GM18508 (cell line): ENCODE measurements around the gene ACOXL.

Experiments
- ATAC-seq: cut with Tn5 transposase; IDR thresholded peaks from one replicate; pipeline ENCODE4 v1.9.1; 2021; ENCODE audit warnings: moderate number of reproducible peaks; ENCODE audit not compliant: insufficient read depth, unreplicated experiment

Gene ACOXL

DNA sequence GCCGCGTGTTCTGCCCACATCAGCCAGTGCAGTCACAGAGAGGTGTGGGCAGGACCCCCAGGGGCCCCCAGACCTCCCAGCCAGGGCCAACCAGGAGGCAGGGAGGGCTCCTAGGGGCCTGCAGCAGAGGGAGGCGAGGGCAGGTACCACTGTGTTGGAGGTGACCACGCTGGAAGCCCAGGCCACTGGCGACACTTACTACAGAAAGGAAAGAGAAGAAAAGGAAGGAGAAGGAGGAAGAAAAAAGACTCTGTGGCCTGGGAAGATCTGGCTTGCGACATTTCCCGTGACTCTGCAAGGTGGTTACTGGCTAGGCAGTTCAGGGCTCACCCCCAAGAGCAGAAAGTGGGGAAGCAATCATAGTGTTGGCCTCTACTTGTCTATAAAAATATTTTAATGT, 290.3 kb downstream of the ACOXL start:
- ATAC-seq = no peak

DNA sequence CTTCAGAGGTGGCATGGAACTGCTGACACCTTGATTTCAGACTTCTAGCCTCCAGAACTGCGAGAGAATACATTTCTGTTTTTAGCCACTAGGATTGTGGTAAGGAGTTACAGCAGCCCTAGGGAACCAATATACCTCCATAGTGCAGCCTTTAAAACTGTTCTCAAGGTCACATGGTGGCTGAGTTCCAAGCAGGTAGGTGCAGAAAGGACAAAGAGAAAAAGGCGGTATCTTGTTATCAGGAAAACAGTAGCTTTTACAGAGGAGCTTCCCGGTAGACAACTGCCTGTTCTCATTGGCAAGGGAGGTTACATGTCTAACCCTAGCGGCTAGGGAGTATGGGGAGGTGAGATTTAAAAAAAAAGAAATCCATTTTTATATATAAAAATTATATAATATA, 292.1 kb downstream of the ACOXL start:
- no peak for ATAC-seq

DNA sequence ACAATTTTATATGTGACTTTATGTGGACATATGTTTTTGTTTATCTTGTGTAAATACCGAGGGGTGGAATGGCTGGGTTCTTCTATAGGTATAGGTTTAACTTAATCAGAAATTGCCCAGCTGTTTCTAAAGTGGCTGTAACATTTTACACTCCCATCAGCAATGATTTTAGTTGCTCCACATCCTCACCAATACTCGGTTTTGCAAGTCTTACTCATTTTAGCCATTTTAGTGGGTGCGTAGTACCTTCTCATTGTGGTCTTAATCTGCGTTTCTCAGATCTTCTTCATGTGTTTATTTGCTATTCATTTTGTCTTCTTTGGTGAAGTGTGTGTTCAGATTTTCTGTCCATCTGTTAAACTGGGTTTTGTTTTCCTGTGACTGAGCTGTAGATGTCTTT, 292.9 kb downstream of the ACOXL start:
- no peak for ATAC-seq

DNA sequence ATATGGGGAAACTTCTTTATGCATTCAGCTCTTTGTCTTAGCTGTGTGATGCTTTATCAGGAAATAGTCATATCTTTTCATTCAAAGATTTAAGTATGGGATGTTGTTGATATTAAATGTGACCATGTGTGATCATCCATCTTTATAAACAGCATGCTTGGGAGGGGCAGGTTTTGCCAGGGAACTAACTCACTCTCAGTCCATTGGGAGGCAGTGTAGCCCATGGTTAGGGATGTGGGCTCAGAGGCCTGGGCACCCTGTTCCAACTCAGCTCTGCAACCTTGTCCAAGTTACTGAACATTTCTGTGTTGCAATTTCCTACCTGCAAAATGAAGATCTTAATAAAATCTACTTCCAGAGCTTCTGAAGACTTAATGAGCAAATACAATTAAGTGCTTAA, 296.3 kb downstream of the ACOXL start:
- no peak for ATAC-seq

DNA sequence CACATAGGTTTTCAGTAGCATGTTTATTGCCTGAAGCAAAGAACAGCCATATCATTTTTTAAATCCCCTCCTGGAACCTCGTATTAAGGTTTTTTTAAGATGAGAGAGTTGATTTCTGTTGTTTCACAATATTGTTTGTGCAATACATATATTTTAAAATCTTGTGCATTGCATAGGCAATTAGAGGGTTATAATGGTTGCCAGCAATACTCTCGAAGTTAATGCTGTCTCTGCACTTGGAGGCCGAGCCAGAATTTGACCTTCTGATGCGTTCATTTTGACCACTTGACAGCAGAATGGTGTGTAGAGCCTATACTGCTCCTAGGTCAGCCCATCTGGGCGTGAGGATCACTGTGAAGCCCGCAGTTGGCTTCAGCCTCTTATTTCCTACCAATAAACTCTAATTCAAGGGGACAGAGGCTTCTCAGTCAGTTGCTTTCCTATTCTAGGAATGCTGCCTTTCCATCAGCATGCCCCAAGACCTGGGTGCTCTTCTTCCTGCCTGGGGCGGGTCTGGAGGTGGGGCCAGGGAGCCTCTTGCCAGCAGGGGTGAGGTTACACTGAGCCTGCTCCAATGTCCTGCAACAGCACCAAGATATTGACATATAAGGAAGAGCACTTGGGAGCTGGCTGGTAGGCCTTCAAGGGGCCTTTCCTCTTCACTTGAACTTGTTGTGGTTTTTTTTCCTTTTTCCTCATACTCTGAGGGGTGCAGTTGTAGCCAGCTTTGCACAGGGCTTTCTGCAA, 297.0 kb downstream of the ACOXL start:
- no peak for ATAC-seq

DNA sequence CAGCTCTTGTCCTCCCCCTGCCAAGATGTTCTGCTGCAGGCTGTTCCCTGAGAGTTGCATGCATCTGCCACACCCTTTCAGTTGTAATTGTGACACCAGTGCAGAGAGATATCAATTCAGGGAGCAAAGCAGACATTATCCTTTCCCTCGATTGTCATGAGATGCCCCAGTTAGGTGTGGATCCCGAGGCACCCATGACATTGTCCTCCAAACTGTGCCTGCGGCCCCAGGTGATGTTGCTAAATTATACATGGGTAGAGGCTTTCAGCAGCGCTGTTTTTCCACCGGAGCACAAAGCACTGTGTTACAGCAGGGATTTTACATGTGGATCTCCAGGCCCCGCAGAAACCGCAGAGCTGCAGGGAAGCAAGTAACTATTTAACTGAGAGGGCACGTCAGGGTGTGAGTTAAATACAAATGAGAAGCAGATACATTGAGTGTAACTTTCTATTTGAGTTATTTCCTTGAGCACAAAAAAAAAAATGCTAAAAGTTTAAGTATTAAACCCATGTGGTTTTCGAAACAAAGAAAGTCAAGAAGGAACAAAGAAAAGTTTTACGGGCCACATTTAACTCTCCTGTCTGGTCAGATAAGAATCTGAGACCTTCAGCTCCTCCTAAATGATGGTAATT, 298.0 kb downstream of the ACOXL start:
- ATAC-seq = peak; percentile 74

DNA sequence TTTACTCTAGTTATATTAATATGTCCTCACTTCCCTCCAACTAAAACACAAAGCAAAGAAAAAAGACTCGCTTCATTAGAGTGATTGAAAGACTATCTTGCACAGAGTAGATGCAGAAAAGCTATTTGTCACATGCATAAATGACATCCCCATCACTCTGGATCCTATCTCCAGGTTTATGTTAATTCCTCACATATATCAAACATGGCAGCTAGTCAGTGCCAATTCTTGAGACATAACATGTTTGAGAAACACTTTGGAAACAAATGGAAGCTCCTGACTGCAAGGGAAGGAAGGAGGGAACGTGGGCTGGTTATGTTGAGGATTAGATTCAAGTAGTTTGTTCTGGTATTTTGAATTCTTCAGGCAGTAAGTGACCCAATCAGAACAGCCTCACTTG, 298.6 kb downstream of the ACOXL start:
- ATAC-seq = no peak

DNA sequence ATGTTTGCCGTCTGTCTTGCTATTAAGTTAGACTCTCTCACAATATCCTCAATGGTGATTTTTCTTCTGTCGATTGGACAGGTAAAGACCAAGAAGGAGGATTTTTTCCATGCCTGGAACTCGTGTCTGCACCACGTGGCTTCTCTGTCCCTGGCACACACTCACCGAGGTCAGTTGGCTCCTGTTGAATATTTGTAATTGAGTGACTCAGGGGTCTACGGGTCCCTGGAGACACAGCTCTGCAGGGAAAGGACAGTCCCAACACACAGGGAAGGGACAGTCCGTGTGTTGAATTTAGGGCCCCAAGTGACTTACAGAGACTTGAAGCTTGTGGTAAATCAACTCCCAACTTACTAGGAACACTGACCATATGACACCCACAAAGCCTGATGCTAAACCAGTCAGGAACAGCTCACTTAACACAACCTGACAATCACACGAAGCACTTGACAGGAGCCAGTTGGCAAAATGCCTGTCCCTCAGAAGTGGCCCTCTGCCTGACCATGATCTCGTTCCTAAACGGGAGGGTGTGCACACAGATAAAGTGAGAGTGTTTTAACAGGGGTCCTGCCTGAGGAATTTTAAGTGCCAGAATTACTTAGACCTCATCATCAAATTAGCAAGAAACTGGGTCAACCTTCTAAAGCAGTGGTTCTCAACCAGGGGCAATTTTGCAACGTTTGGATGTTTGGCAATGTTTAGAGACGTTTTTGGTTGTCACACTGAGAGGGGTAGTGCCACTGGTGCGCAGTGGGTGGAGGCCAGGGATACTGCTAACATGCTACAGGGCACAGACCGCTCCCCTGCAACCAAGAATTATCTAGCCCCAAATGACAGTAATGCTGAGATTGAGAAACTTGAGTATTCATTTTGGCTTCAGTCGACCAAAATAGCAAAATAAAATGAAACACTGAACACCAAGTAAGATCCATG, 299.4 kb downstream of the ACOXL start:
- no peak for ATAC-seq

DNA sequence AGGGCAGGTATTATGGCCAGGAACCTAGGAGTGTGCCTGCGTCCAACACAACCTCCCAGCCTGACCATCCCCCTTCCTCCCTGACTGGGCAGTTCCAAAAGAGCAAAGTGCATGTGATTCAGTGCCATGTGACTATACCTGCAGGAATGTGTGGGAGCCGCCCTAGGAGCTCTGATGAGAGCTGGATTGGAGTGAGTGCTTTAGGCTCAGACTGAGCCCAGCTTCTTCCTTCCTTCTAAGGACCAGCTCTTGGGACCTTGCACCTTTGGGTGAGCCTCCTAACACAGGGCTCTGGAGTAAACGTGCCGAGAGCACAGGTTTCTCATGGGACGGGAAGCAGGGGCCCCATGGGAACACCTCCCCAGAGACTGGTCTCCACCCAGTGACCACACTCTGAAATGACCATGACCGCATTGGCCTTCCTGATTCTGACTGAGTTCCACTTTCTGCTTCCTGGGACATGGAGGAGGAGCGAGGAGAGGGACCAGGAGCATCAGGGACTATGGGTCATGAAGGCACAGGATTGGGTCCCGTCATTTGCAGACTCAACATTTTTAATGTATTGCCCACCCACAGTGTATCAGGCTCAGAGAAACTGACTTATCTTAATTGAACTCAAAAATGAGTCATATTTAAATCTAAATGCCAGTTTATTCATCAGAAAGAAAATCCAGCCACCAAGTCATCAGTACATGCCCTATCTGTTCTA, 300.5 kb downstream of the ACOXL start:
- no peak for ATAC-seq

DNA sequence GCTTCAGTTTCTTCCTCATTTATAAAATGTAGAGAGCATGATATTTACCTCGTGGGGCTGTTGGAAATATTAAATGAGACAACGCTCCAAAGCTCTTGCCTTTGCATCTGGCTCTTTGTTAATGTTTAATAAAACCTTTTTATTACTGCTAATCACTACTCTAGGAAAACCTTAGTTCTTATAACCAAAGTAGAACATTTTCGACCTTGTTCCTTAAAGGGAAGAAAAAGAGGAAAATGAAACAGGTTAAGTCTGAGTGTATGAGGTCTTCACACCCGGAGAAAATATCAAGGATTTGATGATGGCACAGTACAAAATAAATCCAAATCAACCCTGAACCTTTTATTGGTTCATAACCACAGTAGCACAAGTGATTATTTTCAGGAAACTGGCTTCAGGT, 301.8 kb downstream of the ACOXL start:
- no peak for ATAC-seq

DNA sequence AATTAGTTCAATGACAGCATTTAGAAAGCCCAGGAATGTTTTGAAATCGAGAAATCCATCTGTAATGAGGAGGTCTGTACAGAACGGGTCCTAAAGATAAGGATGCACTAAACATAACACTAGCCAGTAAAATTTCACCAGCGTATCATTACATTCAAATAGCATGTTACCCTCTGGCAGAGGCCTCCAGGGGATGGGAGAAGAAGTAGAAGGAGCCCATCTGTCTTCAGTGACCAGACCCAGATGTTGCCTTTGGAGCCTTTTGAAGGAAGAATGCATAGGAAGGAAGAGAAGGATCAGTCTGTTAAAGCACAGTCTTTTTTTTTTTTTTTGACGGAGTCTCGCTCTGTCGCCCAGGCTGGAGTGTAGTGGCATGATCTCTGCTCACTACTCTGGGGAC, 302.2 kb downstream of the ACOXL start:
- ATAC-seq = no peak

DNA sequence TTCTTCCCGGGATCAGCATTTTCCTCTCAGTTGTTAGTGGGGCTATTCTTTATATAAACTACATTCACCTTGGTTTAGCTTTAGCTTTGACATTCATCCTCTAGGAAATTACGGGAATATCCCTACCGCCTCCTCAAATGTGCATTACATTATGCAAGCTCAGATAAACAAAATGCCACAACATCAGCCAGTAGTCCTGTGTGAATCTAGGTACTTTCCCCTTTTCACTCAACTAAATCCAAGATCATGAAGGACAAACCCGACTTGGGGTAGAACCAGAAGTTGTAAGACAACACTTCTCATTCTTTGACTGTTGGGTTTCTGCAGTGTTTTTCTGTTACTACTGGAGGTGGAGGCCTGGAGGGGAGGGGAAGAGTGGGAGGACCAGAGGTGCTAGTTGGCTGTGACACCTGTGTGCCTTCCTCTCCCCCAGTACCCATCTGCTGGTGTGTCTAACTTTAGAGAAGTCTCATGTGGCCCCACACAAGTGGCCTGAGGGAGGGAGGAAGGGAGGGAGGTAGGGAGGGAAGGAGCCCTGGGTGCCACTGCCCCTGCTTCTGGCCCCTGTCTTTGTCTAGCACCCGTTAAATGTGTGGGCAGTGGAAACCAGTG, 303.6 kb downstream of the ACOXL start:
- no peak for ATAC-seq

DNA sequence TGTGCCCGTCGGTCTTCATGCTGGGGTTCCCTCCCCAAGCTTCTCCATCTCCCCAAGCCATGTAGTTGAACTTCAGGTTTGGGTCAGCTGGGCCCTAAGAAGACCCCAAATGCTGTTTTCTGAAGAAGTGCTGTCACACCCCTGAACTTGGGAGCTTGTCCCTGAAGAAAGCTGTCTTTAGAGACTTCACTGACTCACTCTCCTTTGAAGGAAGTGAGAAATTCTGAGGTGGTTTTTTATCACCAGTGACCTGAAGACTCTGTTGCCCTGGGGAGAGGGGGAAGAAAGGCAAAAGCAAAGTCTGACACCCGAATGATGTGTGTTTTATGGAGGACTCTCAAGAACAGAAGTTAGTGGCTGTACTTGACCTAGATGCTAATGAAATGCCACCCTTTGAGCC, 304.8 kb downstream of the ACOXL start:
- no peak for ATAC-seq

DNA sequence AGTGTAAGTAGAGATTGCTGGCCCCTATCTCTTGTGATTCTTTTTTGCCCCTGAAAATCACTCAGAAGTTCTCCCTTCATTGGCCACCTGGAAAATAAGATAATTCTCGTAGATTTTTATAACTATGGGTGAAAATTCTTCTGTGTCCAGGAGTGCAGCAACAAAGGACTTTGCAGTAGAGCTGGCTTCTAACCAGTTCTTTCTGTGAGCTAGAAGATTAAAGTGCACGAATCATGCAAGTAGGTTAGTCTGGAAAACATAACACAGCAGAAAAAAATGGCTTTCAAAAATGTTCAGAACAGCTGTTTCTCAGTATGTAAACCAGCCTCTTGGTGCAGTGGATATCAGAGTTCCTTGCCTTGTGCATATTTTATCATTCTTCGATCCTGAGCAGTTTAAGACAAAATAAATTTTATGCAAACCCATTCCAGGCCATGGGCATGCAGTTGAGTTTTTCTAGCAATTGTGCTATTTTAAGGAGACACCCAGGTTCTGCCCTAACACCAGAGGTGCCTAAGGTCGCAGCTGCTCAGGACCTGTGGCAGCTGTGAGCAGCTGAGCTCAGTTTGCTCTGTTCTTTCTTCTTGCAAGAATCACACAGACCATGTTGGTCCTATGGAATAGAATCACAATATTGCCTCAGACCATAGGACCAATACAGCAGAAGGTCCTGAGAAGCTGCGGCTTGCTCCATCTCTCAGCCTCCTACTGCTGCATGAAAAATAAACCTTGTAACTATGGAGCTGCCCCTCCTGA, 307.4 kb downstream of the ACOXL start:
- ATAC-seq = no peak

DNA sequence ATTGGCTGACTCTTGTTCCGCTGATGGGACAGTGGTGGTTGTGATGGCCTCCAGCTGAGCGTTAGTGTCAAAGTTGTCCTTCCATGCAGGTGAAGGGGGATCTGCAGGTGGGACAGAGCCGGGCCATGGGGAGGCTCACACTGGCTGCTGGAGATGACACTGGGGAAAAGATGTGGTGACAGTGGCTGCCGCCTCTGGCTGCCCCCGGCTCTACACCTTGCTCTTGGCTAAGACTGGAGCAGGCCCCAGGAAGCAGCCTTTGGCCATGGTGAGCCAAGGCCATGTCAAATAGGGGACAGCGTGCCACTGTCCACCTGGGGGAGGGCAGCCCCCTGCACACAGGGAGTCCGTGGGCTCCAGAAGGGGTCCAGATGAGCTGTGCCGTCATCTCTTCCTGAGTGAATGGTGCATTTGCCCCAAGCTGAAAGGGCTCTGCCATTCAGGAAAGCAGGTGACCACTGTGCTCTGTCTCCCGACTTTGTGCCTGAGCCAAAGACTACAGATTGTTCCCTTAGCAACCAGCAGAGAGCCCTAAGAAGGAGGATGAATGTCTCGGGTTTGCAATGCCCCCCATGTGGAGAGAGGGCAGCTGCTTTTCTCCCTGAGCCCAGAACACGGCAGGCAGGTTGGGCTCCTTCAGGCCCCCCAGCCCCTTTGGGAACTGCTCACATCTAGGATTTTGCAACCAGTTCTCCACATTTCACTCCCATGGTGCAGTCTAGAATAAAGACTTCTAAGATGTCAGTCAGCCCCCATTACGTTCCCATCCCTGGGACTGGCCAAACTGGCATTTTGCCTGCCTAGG, 309.2 kb downstream of the ACOXL start:
- no peak for ATAC-seq

DNA sequence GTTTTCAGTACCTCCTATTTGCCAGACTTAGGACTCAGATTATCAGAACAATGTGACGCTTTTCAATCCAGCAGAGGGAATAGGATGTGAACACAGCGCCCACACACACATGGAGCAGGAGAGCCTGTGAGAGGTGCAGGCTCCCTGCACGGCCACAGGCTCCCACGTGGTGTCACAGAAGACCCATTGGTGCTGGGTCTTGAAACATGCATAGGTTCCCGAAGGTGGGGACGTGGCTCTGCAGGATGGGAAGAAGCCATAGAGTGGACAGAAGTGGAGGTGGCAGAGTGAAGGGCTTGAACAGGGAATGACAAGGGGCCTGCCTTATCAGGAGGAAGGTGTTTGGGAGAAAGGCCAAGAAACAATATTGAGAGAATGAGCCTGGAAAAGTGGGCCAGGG, 309.9 kb downstream of the ACOXL start:
- ATAC-seq = no peak

DNA sequence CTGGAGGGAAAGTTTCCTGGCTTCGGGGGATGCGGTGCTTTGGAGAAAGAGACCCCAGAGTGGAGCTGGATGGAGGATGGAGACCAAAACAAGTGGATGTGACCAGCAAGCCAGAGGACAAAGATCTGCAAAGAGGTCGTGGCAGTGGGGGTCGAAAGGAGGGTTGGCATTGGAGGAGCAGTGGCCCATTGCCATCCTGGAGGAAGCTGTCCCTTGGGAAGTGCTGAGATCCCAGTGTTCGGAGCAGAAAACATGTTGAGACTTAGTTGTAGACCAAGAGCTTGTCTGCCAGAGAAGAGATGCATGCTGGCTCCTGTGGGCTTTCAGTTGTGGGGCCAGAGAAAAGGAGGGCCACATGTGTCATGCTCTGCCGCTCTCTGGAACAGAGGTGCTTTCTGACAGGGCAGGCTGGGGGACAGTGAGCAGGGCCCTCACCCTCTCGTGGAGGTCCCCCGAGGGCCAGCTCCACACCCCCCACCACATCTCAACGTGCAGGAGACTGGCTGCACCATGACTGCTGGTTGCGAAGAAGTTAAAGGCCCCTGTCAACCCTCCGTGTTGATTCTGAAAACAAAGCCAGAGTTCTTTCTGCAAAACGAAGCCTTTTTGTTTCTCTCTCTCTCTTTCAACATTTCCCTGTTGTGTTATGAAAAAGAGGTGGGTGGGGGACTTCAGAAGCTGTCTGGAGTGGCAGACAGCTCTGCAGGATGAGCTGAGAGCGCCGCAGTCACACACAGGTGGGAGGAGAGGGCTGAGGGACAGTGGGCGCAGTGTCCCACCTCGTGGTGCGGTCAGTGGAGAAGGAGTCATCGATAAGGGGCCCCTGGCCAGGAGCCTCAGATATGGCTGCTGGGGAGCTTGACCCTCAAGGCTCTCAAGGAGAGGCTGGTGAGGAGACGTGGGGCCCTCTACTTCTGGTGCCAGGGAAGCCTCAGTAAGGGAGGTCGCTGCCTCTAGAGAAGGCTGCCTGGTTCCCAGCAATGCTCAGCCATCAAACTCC, 310.7 kb downstream of the ACOXL start:
- ATAC-seq = no peak
